Measurements from ENCODE around the gene BIRC5.

BIRC5 gene

DNA sequence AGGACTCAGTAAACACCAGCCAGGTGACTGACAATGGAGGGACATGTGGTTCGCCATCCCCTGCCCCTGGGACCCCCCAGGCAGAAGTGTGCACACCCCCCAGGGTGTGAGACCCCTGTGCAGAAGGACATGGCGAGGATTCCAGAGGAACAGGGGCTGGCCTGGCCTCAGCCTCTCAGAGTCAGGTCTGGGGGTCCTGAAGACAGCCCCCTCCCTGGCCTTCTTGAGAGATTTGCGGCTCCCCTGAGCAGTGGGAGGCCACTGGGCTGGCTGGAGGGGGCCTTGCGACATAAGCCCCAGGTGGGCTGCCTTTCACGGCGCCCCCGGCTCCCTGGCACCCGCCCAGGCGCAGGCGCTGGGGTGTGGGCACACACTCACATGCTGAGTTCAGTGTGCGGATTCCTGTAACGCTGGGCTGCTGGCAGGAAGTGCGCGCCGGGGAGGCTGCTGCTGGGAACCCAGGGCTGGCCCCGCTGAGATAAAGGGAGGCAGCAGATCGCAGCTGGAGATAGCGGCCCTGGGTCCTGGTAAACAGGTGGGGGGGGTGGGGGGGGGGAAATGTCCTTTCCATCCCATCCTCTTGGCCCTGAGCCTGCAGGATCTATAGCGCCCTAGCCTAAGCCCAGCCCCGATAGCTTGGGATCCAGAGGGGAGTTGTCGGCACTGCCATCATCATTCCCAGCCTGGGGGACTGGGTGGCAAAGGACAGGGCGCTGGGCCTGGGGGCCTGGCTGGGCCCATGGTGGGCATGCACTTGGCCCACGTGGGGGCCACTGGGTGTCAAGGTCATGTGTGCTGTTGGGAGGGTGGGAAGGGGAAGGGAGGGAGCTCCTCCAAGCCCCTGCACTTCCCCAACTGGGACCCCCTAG lies 44.5 kb downstream of the BIRC5 start:
- no peak for DNase-seq

DNA sequence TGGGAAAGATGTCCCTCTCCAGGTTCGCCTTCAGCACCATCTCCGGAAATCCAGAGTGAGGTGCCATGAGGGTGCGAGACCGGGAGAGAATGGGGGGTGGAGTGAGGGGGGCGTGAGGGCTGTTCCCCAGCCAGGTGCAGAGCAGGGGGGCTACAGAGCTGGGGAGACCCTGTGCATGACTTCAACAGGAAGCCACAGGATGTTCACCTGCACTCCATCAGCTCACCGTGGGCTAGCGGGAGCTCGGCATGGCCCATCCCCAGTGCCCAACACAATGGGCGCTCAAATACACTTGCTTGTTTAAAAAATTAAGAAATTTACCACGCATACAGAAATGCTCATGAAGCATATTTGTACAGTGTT lies 45.1 kb downstream of the BIRC5 start:
- DNase-seq: no peak

DNA sequence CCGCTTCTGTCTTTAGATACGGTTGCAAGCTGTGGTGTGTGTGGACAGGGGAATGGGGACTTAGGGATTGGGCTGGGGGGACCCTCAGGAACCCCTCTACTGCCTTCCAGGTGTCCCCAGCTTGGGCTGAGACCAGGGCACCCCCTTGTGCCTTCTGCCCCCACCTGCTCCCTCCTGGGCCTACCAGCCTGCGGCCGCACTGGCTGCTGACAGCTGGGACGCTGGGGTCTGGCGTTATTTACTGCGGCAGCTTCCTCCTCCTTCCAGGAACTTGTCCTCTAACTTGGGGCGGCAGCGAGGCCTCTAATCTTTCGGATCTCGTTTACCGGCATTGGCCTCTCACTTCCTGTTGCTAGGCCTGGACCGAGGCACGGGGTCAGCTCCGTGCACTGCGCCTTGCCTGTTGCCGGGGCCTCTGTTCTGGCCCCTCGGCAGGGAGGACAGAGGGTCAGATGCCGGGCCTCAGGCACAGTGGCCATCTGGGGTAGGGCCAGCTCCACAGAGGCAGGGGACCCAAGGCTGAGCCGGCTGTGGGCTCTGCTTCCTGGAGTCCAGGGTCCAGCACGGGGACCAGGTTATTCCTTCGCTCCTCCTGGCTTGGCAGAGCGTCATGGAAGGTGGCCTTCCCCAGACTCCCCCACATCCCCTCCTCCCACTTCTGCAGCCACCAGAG lies 49.1 kb downstream of the BIRC5 start:
- DNase-seq: no peak

DNA sequence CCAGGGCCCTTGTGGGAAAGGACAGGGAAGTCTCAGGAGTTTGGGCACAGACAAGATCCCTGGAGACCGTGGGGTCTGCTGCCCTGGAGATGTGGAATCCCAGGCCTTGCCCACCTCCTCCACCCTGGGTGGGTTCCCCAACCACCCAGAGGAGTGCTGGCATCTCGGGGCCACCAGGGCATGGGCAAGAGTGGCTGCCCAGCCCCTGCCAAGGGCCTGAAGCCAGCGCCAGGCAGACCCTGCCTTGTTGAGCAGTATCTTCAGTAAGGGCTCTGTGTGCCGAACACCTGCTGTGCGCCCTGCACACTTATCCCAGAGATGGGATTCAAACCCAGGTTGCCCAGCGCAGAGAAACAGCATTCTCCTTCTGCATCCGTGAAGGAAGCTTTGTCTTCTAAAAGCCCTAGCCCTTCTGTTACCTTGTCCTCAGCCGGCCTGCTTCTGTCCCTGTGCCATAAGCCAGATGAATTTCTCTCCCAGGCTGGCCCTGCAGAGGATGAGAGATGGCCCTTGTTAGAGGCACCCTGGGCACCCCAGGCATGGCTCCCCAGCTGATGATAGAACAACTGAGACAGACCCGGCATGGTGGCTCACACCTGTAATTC lies 49.8 kb downstream of the BIRC5 start:
- DNase-seq: no peak

GRCh38 chr17:78264590-78264989 lies 50.5 kb downstream of the BIRC5 start:
- DNase-seq: no peak

DNA sequence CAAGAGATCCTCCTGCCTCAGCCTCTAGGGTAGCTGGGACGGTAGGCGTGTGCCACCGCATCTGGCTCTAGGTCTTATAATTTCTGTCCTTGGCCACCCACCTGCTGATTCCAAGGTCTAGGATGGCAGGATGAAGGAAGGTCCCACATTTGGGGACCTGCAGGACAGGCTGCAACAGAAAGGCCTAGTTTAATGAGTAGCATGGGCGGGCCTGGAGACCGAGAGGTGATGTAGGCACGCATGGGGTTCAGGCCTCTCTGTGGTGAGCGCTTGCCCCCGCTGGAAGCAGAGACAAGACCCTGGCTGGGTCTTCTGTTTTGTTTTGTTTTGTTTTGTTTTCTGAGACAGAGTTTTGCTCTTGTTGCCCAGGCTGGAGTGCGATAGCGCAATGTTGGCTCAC lies 51.1 kb downstream of the BIRC5 start:
- no peak for DNase-seq

- no peak for DNase-seq
These were observed 52.2 kb downstream of the BIRC5 start for GRCh38 chr17:78266231-78266631.

DNA sequence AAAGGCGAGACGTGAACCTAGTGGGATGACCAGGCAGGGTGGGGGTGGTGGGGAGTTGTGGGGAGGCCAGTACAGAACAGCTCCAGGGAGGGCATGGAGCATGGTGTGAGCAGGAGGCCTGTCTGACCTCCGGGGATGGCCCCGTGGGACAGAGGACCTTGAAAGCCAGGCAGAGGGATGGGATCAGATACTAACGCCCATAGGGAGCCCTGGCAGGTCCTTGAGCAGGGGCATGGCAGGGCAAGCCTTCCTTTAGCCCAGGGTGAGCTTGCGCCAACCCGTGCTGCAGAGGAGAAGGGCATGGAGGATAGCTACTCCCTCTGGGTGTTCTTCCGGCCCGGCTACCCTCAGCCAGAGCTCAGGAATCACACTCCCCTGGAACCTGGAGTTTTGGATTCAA lies 52.7 kb downstream of the BIRC5 start:
- no peak for DNase-seq

DNA sequence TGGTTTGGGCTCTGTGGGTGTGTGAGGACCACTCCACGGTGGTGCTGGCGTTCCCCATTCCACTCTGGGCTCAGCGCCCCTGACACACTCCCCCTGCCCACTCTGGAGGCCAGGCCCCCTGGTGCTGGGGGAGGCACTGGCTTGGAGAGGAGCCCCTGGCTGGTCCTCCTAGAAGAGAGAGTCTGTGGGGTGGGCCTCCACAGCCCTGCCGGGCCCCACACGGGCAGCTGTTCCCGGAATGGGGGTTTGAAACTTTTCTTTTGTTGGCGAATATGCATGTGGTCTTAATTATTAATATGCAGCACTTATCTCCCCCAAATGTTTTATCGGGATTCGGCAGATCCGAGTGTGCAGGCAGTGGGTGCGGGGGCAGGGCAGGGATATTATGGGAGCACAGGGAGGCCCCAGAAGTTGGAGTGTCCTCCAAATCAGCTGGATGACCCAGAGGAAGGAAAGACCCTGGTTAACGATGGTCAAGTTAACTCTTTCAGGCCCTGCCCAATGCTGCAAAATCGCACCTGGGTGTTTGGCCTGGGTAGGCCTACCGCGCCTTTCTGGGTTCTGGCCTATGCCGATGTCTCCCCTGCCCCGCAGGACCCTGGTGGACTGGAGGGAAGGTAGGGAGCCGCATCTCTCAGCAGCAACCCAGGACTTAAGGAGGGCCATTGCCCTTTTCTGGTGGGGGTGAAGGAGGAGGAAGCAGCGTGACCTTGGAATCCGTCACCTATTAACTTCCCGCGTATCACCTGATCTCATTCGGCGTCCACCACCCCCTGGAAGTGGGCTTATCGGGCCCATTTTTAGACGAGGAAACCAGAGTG lies 53.4 kb downstream of the BIRC5 start:
- DNase-seq: no peak

DNA sequence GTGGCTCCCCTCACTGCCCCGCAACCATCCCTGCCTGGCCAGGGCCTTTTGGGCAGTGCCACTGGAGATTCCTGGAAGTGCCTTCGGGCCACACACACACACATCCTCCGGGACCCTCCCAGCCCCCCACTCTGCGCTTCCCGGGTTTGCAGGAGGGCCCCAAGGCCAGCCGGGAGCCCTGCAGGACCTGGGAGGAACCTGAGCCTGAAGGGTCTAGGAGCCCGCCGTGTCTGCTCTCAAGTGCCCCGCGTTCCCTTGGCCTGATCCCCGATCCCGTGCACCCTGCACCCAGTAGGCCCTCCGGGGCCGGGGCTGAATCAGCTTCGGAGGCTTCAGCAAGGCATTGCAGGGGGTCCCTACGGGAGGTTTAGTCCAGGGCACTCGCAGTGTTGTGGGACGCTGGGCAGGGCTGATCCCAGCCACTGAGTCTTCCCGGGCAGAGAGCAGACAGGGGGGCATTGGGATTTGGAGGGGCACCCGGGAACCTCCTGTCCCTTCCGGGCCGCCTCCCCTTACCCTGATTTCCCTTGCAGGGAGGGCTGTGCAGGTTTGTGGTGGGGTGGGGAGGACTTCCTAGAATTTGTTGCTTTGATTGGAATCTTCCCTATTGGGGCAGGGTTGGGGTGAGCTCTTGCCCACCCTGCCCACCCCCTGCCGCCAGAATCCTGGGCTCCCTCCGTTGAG lies 54.3 kb downstream of the BIRC5 start:
- DNase-seq: no peak

DNA sequence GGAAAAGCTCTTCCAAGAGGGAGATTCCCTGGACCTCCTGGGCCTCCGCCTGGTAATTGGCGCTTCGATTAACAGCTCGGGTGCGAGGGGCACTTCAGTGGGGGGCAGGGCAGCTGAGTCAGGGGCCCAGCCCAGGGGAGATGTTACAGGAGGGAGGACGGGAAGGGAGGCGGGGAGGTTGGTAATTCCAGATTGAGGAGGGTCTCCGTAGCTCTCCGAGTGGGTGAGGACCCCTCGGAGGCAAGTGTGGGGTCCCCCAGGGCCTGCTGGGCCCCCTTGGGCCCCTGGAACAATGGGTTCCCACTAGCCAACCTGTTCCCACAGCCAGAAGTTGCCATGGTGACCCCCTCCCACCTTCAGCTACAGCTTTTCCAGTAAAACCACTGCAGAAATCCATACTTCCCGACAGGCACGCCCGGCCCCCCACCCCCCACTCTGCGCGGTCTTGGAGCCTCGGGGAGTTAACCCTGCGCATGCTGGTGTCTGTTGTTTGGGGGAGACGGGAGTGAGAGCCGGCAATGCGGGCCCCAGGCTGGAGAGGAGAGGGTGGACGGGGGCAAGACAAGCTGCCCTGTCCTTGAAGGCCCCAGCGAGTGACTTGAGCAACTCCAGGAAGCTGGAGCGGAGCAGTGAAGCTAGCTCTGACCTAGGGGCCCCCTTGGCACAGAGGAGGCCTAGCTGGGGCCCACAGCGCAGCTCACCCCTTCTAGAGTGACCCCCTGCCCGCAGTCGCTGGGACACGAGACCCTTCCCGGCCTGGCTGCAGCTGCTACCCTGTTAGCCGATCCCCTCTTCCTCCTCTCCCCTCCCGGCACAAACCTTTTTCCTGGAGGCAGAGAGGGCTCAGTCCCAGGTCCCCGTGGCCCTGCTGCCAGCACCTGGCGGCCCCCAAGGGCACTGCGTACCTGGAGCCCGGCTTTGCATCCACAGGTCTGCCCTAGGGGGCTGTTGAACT lies 55.2 kb downstream of the BIRC5 start:
- no peak for DNase-seq

DNA sequence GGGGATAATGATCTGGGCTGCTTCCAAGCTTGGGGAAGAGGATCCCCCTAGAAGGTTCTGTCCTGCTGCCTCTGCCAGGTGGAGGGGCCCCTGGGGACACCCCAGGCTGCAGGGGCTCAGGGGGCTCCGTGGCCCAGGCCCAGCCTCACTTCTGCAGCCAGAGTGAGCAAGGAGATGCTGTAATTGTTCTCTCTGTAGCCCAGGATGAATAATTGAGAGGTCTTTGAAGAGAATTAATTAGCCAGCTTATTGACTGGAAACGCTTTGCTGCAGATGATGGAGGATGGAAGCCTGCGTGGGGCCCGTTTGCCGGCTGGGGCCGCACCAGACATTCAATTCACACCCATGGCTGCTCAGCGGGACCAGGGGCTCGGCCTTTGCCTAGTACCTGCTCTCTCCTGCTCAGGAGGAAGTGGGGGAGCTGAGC lies 55.9 kb downstream of the BIRC5 start:
- no peak for DNase-seq

GRCh38 chr17:78271419-78272170 lies 57.5 kb downstream of the BIRC5 start:
- DNase-seq: no peak

DNA sequence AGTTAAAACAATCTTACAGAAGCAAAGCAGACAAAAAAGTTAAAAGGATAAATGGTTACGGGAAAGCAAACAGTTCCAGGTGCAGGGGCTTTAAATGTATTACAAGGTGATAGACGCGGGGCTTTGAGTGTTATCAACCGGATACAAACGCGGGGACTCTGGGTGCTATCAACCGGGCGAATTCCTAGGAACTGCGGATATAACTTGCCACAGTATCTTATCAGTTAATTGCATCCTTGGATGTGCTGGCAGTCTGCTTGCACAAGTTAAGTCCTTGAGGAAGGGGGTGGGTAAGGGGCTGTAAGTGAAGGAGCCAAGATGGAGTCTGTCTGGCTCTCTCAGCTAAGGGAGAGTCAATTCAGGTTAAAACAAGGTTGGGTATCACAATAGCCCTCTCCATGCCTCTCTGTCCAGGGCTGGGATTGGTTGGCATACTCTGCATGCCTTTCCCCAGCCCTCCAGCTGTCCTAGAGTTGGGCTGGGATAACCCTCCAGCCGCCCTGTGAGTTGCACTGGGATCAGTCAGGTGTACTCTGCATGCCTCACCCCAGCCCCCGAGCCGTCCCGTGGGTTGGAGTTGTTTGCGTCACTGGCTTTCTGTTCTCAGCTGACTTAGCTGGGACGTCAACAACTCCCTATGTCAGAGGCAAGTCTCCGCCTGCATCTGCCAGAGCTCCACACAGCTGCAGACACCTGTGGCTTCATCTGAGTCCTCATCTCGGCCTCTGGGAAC lies 58.3 kb downstream of the BIRC5 start:
- no peak for DNase-seq

DNA sequence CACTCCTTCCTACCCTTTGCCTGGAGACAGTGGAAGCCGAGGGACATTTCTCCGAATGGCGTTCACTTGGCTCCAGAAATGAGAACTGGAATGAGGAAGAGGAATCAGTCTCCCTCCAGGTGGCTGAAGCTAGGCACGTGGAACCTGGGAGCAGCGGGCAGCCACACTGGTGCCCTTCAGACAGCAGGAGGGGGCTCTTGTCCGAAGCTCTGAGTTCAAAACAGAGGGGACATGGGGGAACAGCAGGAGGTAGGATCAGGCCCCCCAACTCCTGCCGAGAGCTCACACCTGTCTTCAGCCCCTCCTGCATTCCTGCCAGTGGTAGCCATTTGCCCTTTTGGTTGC lies 58.8 kb downstream of the BIRC5 start:
- no peak for DNase-seq

DNA sequence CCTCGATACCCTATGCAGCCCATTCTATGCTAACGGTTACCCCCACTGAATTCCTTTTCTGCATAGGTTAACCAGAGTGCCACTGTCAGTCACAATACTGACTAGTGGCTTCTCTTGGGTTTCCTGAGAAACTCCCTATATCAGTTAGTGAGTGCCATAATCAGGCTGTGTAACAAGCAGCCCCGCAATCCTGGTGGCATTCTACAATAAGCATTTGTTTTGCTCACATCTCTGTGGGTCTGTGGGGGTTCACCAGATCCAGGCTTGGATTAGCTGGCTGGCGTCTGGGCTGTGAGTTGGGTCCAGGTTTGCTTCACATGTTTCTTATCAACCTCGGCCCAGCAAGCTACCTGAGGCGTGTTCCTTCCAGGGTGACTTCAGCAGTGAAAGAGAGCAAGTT lies 59.8 kb downstream of the BIRC5 start:
- DNase-seq: no peak

All from NCI-H187 treated with DMSO at 0.1 percent for 48 hours (cell line).